HG03469 (cell line): ENCODE results near the gene TENM4.

Experiments used
- ATAC-seq: cut with Tn5 transposase; IDR thresholded peaks from one replicate; pipeline ENCODE4 v1.9.1; 2021; ENCODE audit warnings: mild to moderate bottlenecking, moderate library complexity, moderate number of reproducible peaks; ENCODE audit not compliant: unreplicated experiment

Gene TENM4

GRCh38 chr11:78740199-78741071 is 700.4 kb downstream of the TENM4 start:
- ATAC-seq: no peak

- no peak for ATAC-seq
Observed at GRCh38 chr11:78737891-78738290, 702.9 kb downstream of the TENM4 start.

- no peak for ATAC-seq
Observed at GRCh38 chr11:78737301-78737700, 703.5 kb downstream of the TENM4 start.

- ATAC-seq: no peak
Observed at GRCh38 chr11:78735711-78736110, 705.1 kb downstream of the TENM4 start.

- ATAC-seq: no peak
Observed at GRCh38 chr11:78733031-78733430, 707.8 kb downstream of the TENM4 start.

- no peak for ATAC-seq
Observed at GRCh38 chr11:78732246-78732645, 708.6 kb downstream of the TENM4 start.

- no peak for ATAC-seq
Observed at GRCh38 chr11:78731027-78731426, 709.8 kb downstream of the TENM4 start.

GRCh38 chr11:78730267-78730824 is 710.5 kb downstream of the TENM4 start:
- ATAC-seq: no peak

GRCh38 chr11:78727816-78728215 is 713.0 kb downstream of the TENM4 start:
- ATAC-seq: no peak

GRCh38 chr11:78725200-78725599 is 715.6 kb downstream of the TENM4 start:
- no peak for ATAC-seq

GRCh38 chr11:78722786-78723185 is 718.0 kb downstream of the TENM4 start:
- ATAC-seq: no peak

- no peak for ATAC-seq
Observed at GRCh38 chr11:78720281-78720989, 720.4 kb downstream of the TENM4 start.

- ATAC-seq: no peak
Observed at GRCh38 chr11:78717041-78717440, 723.8 kb downstream of the TENM4 start.

GRCh38 chr11:78715639-78716311 is 725.1 kb downstream of the TENM4 start:
- no peak for ATAC-seq

- ATAC-seq: no peak
Observed at GRCh38 chr11:78714539-78714938, 726.3 kb downstream of the TENM4 start.

- no peak for ATAC-seq
Observed at GRCh38 chr11:78711735-78712134, 729.1 kb downstream of the TENM4 start.

- no peak for ATAC-seq
Observed at GRCh38 chr11:78710417-78710816, 730.4 kb downstream of the TENM4 start.

GRCh38 chr11:78708388-78708787 is 732.4 kb downstream of the TENM4 start:
- ATAC-seq: no peak

- no peak for ATAC-seq
Observed at GRCh38 chr11:78706551-78706950, 734.3 kb downstream of the TENM4 start.

- ATAC-seq: no peak
Observed at GRCh38 chr11:78704811-78705210, 736.0 kb downstream of the TENM4 start.

- no peak for ATAC-seq
Observed at GRCh38 chr11:78699609-78700135, 741.2 kb downstream of the TENM4 start.
